Stimulated activated CD4-positive, alpha-beta T cell treated with anti-CD3 and anti-CD28 coated beads, TNF-alpha, amount 100 ng/mL, for 48 hours (primary cell): ENCODE data around the gene IFI30.
"Not testable (repeated sequence)": the region's sequence is repeated elsewhere in the genome, so short reads cannot be mapped to it uniquely, and the experiment has no call there.

ENCODE experiments used
- DNase-seq, 3 donors: peaks; one replicate each; pipeline ENCODE4 v3.0.0-alpha.2; 2020; ENCODE audit warnings: low read depth in 3 of 3

IFI30 gene

GRCh38 chr19:18152817-18153555, 20.6 kb upstream of the IFI30 start, which contains the start of gene PIK3R2:
Gene PIK3R2, plus strand, starts transcription at chr19:18153163. Its CDS starts 2,717 bp downstream, at chr19:18155880.
- peak; percentile 100 for DNase-seq

GRCh38 chr19:18153556-18154134, 20.0 kb upstream of the IFI30 start:
- peak in 1 of 3 donors; percentile 31 for DNase-seq

- no peak for DNase-seq
Measured at GRCh38 chr19:18155095-18156087, 18.2 kb upstream of the IFI30 start.

- DNase-seq, result no peak
Measured at GRCh38 chr19:18156268-18156667, 17.3 kb upstream of the IFI30 start.

- DNase-seq, result no peak
Measured at GRCh38 chr19:18156841-18157464, 16.7 kb upstream of the IFI30 start.

GRCh38 chr19:18157465-18158063, 16.0 kb upstream of the IFI30 start:
- DNase-seq, result no peak

- DNase-seq, result no peak
Measured at GRCh38 chr19:18158467-18158866, 15.1 kb upstream of the IFI30 start.

GRCh38 chr19:18159059-18159616, 14.5 kb upstream of the IFI30 start:
- not testable (repeated sequence) for DNase-seq

- DNase-seq, result no peak
Measured at GRCh38 chr19:18159810-18160209, 13.8 kb upstream of the IFI30 start.

- DNase-seq, result no peak
Measured at GRCh38 chr19:18160493-18160970, 13.1 kb upstream of the IFI30 start.

GRCh38 chr19:18160971-18161635, 12.5 kb upstream of the IFI30 start:
- DNase-seq, result peak; percentile 61 to 69 (median 64)

- DNase-seq, result no peak
Measured at GRCh38 chr19:18161636-18162002, 12.0 kb upstream of the IFI30 start.

GRCh38 chr19:18164072-18164471, 9.5 kb upstream of the IFI30 start:
- DNase-seq, result no peak

GRCh38 chr19:18165794-18166544, 7.6 kb upstream of the IFI30 start:
- DNase-seq, result no peak

- no peak for DNase-seq
Measured at GRCh38 chr19:18167011-18167410, 6.6 kb upstream of the IFI30 start.

GRCh38 chr19:18167975-18168645, 5.5 kb upstream of the IFI30 start:
- DNase-seq, result peak; percentile 28 to 57 (median 53)

GRCh38 chr19:18168673-18169381, 4.8 kb upstream of the IFI30 start:
- no peak for DNase-seq

- no peak for DNase-seq
Measured at GRCh38 chr19:18170714-18171255, 2.8 kb upstream of the IFI30 start.
